GM18867 (cell line): ENCODE results near the gene ADAM12.
"Not testable (repeated sequence)": the region's sequence is repeated elsewhere in the genome, so short reads cannot be mapped to it uniquely, and the experiment has no call there.

Experiments
- ATAC-seq: cut with Tn5 transposase; IDR thresholded peaks from one replicate; pipeline ENCODE4 v1.9.1; 2021; ENCODE audit warnings: mild to moderate bottlenecking, moderate library complexity; ENCODE audit not compliant: unreplicated experiment

ADAM12 gene

GRCh38 chr10:126374435-126374834 lies 13.8 kb downstream of the ADAM12 start:
- no peak for ATAC-seq

GRCh38 chr10:126373972-126374371 lies 14.3 kb downstream of the ADAM12 start:
- no peak for ATAC-seq

DNA sequence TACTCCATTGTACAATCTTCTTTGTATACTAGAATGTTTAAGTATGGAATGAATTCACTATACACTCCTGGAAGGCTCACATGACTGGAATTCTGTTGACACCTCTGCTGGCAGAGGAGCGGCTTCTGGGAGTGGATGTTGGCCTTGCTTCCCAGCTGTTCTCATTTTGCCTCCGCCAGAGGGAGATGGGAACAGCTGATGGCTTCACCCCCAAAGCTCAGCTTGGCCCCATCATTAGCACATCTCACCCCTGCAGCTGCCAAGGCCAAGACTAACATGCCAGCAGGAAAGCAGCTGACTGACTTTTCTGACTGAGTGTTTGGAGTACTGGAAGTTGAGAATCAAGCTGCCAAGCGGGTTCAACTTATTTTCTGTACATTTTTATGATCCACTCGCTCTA lies 15.1 kb downstream of the ADAM12 start:
- no peak for ATAC-seq

- no peak for ATAC-seq
Measured at GRCh38 chr10:126372396-126372795, 15.9 kb downstream of the ADAM12 start.

DNA sequence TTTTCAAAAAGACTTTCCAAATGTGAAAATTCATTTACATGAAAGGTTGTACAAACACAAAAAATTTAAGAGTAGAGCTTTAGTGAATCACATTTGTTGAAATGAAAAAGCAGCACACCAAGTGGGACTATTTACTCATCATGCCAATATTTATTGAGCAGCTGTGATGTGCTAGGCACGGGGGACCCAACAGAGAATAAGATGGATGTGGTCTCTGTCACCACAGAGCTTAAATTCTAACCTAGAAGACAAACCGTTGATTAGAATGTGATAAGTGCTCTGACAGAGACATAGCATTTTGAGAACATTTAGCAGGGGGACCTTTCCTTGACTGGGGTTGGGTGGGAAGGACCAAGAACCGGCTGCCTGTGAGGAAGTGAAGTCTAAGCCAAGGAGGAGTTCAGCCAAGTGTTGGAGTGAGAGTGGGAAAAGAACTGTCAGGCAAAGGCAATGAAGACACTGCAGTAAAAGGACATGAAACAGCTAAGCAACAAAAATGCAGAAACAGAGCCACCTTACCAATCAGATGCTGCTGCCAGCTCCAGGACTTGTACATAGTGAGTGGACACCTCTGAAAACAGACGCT lies 19.1 kb downstream of the ADAM12 start:
- ATAC-seq: no peak

DNA sequence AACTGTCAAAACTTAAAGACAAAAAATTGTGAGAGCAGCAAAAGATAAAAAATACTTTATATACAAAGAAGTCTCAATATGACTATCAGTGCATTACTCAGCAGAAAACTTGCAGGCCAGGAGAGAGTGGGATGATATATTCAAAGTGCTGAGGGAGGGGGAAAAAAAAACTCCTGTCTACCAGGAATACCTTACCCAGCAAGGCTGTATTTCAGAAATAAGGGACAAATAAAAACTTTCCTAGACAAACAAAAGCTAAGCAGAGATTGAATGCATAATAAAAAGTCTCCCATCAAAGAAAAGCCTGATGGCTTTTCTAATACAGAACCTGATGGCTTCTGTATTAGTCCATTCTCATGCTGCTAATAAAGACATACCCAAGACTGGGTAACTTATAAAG lies 31.1 kb downstream of the ADAM12 start:
- no peak for ATAC-seq

DNA sequence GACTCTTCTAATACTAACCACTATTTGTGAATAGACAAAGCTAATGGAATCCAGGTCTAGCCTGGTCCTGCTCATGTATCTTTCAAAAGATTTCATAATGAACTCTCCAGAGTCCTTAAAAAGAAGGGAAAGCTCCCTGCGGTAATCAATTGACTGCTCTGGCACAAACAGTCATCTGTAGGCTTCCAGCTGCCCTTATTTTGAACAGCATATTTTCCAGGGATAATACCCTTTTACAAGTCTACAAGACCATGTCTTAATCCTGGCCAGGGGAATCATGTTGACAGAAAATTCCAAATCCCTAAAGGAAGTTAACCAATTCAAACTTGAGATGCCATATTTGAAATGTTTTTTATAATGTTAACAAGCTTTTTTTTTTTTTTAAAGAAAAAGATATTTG lies 34.6 kb downstream of the ADAM12 start:
- no peak for ATAC-seq

DNA sequence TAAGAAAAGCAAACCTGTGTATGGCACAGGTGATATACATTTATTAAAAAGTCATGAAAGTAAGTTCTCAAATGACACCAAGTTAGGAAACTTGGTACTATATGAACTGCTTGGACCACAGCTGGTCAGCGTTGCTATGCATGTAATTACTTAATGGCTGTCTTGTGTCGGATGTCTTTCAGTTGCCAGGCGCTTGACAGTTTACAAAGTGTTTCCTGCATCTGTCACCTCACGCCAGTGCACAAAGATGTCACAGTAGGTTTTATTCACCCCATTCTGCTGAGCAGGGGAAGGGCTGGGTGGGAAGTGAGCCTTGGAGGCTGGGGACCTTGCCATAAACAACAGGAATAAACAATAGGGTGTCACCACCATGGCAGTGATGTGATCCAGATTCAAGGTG lies 35.8 kb downstream of the ADAM12 start:
- ATAC-seq: no peak

DNA sequence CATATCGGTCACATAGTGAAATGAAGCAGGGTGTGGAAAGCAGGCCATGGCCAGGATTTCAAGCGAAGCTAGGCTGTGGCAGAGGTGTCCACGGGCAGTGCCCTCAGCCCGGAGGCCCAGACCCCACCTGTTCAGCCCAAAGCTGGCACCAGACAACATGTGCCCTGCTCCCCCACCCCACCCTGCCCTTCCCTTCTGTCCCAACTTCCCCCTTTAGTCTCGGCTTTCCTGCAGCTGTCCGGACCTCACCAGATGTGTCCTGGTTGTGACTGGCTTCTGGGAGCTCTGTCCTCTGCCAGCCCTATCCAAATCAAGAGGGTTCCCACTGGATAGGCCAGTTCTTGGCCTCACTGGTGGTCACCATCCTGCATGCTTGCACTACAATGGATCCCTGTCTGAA lies 37.3 kb downstream of the ADAM12 start:
- ATAC-seq: no peak

- no peak for ATAC-seq
Measured at GRCh38 chr10:126350216-126350992, 37.9 kb downstream of the ADAM12 start.

- no peak for ATAC-seq
Measured at GRCh38 chr10:126349676-126350075, 38.6 kb downstream of the ADAM12 start.

DNA sequence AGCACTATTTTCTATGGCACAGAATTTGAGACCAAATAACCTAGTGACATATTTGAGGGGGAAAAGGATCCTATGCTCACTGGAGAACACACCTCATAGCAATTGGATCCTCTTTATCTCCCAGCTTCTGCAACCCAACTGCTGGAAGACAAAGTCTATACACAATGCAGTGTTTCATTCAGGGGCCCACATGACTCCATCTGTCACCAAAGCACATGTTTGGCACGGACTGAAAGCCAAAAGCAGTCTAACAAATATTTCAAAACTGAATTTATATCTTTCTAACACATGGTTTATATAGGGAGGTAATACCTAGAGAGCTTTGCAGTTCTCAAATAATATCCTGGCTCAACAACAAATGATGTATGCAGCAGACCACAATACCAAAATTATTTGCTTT lies 39.2 kb downstream of the ADAM12 start:
- ATAC-seq: no peak

DNA sequence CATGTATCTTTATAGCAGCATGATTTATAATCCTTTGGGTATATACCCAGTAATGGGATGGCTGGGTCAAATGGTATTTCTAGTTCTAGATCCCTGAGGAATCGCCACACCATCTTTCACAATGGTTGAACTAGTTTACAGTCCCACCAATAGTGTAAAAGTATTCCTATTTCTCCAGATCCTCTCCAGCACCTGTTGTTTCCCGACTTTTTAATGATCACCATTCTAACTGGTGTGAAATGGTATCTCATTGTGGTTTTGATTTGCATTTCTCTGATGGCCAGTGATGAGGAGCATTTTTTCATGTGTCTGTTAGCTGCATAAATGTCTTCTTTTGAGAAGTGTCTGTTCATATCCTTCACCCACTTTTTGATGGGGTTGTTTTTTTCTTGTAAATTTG lies 44.8 kb downstream of the ADAM12 start:
- ATAC-seq: not testable (repeated sequence)

- ATAC-seq: no peak
Measured at GRCh38 chr10:126342680-126343079, 45.6 kb downstream of the ADAM12 start.

DNA sequence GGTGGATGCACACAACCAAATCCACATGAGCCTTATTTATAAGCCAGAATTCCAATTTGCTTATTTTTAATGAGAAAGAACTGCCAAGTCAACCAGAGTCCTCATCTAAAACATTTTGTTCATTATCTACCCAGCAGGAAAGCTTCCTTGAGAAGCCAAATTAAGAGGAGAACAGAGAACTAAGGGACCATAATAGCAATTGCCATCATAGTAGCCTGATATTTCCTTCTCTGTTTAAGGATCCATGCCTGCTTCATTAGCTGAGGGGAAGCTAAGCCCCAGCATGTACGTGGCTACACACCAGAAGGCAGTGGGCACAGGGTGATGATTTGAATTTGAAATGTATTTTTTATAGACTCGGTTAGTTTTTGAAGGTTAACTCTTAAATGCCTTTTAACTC lies 46.8 kb downstream of the ADAM12 start:
- ATAC-seq: no peak

- no peak for ATAC-seq
Measured at GRCh38 chr10:126337251-126337810, 50.9 kb downstream of the ADAM12 start.

DNA sequence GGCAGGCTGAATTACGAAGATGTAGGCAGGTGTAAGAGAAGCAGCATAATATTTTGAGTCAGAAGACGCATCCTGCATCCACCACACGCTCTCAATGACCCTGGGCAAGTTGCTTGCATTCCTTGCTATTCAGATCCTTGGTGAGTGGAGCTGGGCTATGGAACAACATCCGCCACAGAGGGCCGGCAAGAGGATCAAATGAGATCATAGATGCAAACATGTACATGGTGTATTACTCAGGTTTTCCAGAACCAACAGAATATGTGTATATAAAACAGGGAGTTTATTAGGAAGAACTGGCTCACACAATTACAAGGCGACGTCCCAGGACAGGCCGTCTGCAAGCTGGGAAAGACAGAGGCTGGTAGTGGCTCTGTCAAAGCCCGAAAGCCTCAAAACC lies 51.5 kb downstream of the ADAM12 start:
- no peak for ATAC-seq

DNA sequence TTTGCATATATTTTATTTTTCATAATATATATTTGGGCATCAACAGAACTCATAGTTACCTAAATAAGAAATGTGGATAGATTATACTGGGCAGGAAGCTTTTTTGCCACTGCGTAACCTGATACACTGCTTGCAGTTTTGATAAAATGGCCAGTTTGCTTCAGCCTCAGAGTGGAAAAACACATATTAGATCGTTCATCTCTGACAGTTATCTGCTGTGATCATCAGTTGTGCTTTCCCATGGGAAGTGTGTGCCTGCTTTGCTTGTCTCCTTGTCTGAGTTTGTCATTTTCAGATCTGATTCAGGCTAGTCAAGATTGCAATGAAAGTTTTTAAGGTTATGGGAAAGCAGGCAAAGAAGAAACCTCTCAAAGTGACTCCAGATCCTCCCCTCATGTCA lies 54.0 kb downstream of the ADAM12 start:
- ATAC-seq: no peak

DNA sequence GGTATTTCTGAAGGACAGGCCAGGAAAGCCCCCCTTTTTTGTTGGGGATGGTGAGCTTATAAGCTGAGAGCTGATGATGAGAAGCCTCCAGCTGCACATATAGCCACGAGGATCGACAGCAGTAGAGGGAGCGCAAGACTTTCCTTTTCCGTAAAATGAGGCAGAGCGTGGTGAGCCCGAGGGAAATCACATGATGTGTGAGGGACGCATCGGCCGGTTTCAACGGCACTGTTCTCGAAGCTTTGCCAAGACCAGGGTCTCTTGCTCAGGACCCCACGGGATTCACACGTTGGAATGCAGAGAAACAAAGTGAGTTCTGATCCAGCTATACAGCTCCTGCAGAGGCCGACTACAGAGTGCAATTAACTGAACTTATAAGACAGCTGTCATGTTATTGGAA lies 55.7 kb downstream of the ADAM12 start:
- no peak for ATAC-seq

DNA sequence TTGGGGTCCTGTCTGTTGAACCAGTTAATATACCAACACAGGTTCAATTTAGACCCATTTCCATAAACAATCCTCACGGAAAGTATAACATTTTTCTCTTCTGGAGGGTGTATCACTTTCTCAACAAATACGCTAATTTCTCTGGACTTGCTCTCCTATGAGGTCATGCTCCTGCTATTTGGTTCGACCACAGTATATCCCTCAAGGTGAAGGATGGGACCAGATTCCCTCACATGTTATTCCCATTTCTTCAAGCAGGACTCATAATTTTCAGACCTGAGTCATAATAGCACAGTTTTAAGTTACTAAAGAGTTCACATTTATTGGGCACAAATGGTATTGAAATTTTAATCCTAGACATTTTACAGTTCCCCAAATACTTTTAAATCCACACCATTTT lies 57.2 kb downstream of the ADAM12 start:
- no peak for ATAC-seq

DNA sequence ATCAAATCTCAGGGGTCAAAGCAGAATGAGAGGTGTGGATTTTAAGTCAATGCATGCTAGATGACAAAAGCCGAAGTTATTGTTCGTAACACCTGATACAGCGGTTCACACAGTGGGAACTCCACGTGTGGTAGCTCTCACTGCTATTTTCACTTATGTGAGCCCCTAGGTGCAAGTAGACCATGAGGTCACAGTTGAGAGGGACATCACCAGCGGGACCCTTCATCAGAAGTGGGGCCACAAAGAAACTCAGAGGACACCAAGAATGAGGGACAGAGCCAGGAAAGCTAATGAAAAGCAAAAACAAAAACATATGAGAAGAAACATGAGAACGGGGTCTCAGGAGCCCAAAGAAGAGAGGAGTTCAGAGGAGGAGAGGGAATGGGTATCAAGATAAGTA lies 63.5 kb downstream of the ADAM12 start:
- no peak for ATAC-seq

DNA sequence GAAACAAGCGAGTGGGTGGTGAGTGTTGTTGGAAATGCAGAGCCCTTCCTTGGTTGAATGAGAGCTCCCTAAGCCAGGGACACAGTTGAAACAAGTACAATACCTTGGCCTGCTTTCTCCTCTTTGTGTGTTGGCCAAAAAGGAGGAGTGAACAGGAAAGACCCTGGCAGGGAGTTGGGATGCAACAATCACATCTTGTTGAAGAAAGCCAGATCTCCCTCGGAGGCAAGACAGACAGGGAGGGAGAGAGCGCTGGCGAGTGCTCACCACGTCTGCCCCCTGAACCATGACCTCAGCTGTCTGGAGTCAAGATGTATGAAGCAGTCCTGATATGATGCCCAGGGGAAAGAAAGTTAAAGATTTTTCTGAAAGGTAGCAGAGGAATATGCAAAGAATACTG lies 66.8 kb downstream of the ADAM12 start:
- no peak for ATAC-seq

DNA sequence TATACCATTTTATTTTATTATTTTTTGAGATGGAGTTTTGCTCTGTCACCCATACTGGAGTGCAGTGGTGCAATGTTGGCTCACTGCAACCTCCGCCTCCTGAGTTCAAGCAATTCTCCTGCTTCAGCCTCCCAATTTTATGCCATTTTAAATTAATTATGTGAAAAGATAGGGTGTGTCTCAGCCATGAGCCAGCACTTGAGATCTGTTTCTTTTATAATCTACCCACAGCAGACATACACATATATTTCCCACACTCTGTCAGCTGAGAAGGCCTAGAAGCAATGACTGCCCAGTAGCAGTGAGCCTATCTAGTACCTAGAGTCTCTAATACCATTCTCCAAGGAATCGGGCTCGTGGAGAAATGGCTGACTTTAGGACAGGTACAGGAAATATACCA lies 70.5 kb downstream of the ADAM12 start:
- no peak for ATAC-seq
